Coronary artery (tissue), 2 donors: ENCODE results near the gene OSCP1.

Experiments
- DNase-seq: peaks from one replicate; pipeline ENCODE4 v3.0.0-alpha.2; 2017; ENCODE audit warnings: low spot score
- H3K27ac ChIP-seq, 2 donors: fragments of 200-600 bp; sonication (generic); one replicate each; pipeline ENCODE4 v1.5.1; 2016 to 2019
- H3K4me3 ChIP-seq: fragments of 200-600 bp; sonication (generic); 2 replicates; pipeline ENCODE4 v1.5.1; 2016; ENCODE audit warnings: mild to moderate bottlenecking, moderate library complexity
- TF ChIP-seq, protein P1 (sequence below): fragments of 200-600 bp; sonication (generic); IDR thresholded peaks from one replicate; pipeline ENCODE4 v1.5.1; 2019; ENCODE audit warnings: antibody characterized with exemption

Gene OSCP1

DNA sequence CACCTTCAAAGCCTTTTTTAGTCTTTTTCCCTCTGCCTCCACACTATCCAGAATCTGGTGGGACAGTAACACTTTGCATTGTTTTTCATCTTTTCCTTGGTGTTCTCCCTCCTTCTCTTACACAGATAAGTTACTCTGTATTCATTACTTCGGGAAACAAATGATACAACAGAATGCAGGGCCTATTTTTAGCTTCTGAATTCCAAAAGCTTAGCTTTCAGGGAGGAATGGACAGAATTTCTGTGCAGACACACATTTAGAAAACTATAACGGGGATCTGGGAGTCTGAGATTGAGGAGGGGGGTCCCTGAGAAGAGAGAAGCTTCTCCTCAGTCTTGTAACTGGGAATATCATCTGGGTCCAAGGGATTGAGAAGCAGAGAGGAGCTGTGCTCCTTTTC lies 61.0 kb downstream of the OSCP1 start:
- no peak for DNase-seq
- Histone ChIP-seq H3K4me3 (no peak overlapping the region), H3K27ac (peak overlapping the region; percentile 51 to 100)
- TF ChIP-seq, protein P1, sequence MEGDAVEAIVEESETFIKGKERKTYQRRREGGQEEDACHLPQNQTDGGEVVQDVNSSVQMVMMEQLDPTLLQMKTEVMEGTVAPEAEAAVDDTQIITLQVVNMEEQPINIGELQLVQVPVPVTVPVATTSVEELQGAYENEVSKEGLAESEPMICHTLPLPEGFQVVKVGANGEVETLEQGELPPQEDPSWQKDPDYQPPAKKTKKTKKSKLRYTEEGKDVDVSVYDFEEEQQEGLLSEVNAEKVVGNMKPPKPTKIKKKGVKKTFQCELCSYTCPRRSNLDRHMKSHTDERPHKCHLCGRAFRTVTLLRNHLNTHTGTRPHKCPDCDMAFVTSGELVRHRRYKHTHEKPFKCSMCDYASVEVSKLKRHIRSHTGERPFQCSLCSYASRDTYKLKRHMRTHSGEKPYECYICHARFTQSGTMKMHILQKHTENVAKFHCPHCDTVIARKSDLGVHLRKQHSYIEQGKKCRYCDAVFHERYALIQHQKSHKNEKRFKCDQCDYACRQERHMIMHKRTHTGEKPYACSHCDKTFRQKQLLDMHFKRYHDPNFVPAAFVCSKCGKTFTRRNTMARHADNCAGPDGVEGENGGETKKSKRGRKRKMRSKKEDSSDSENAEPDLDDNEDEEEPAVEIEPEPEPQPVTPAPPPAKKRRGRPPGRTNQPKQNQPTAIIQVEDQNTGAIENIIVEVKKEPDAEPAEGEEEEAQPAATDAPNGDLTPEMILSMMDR = no peak

DNA sequence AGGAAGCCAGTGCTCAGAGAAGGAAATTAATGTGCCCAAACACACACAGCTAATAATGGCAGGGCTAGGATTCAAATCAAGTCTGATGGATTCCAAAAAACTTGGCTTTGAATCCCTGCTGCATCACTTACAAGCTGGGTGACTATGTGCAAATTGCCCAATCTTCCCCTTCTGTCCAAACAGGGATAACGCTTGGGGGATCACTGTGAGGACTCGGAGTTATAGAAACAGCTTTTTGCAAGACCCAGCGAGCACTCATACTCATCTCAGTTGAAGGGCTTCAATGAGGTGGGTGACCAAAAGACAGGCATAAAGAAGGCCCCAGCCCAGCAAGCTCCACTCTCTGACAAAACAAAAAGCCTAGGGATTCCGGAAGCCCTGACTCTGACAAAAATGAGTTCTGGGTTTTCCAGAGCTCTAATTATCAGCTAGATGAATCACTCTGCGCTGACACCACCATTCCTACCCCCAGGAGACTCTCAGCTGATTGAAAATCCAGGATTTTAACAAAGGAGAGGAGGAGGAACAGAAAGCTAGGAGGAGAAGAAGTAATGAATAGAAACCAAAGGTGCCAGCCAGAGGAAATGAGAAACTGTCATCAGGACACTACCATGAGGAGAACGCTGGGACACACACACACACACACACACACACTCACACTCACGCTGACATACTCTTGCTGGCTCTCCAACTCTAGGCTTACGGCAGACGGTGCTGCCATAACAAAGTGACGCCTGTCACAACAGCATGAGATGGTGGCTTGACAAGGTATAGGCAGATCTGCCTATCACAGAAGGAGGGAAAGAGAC lies 62.9 kb downstream of the OSCP1 start:
- Histone ChIP-seq H3K27ac (peak overlapping the region; percentile 96 to 100), H3K4me3 (peak overlapping the region; percentile 100)
- DNase-seq = no peak
- TF ChIP-seq, protein P1 = no peak

DNA sequence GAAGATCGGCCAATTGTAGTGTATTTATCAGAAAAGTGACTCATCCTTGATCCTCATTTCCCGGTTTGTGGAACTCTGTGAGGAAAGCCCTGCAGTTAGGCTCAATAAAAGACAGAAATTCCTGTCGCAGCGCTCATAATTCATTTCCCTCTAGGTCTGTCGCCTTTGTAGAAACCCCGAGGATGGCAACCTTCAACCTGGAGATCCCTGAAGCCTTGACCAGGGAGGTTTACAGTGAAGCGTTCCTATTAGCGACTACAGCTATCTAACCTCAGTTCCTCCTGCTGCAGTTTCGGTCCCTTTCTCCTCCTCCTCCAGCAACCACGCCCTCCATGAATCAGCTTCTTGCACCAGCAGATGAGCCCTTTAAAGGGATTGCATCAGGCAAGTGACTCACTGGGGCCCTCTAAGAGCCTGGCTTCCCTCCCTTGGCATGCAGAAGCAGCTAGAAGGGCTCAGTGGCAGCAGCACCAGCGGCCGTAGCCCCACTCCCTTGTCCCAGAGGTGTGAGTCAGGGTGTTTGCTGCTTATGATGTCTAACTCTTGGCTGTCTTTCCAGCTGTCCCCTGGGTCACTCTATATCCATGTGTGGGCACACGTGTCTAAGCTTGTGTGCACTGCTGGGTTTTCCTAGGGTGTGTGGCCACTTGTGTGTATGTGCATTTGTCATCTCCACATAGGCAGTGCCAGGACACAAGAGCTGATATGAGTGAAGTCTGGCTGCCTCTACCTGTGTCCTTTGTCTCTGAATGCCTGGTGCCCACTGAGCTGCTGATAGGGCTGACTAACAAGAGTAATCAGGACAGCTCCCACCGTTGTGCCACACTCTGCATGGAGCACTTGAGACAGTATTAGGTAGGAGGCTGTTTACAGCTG lies 63.7 kb downstream of the OSCP1 start:
- TF ChIP-seq, protein P1 = no peak
- peak overlapping the region; percentile 96 to 100 for H3K27ac ChIP-seq
- peak; percentile 99 for DNase-seq
- peak overlapping the region; percentile 100 for H3K4me3 ChIP-seq

DNA sequence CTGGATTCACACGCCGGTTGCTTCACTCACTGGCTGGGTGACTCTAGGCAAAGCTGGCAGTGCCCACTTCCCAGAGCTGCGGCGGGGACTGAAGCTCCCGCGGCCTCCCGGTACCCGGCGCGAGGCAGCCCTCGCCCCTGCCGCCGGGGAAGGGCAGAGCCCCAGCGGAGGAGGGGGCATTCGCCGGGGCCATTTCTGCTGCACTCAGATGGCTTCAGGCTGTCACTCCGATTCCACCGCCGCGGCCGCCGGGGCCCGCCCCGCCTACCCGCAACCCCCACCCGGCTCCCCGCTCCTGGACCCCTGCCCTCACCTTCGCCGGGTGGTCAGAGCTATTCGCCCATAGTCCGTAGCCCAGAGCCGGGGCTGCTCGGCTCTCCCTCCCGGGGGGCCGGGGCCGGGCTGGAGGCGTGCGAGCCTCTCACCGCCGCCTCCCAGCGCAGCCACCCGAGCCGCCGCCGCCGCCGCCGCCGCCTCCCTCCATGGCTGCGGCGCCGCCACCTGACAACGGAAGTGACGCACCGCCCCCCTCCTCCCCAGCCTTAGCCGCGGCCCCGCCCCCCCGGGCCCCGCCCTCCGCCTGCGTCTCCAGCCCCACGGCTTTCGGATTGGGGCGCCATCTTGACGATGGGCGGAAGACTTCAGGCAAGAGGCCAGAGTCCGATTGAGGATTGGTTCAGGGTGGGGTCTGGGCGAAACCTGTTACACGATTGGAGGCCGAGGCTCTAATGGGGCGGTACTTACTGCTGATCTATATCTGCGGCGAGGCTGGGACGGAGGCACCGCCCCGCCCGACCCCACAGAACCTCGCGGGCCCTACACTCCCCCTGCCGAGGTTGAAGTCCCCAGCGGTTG lies 64.6 kb downstream of the OSCP1 start, which contains the start of gene STK40:
TSS of gene STK40 (minus strand) at position 515 of the 855 bp plus-strand sequence. CDS start 24,592 bp downstream, outside the sequence.
- TF ChIP-seq, protein P1 = no peak
- Histone ChIP-seq H3K4me3 (peak within 1 kb of the TSS; percentile 100), H3K27ac (peak within 1 kb of the TSS; percentile 96 to 100)
- DNase-seq = peak; percentile 99

DNA sequence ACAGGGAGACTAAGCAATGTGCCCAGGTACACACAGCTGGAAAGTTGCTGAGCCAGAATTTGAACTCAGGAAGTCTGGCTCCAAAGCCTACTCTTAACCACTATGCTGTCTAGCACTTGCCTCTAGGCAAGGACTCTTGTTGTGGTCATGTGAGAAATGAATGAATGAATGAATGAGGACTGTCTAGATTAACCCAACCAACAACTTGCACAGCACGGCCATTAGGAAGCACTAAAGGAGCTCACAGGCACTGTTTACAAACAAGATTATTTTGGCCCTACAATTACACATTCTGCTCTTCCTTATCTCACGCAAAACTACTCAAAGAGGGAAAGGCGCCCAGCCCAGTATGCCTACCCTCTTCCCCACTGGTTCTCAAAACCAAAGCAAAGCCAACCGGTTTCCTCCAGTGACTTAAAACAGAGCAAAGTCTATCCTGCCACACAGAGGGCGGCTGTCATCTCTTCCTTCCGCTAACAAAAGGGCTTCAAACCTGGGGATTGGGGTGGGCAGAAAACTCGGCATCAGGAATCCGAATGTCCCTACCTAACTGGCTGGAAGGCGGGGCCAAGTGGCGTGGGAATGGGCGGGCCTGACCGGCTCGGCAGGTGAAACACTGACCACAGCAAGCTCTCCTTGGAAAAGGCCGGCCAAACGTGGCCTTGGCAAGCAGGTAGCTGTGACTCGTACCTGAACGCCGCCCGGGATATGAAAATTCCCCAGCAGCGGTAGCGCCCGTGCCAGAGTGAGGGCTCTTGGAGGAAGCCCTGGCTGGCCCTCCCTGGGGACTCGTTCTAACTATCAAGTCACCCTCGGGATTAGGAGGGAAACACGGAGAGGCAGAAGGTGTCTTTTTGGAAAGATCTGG lies 65.5 kb downstream of the OSCP1 start:
- peak overlapping the region; percentile 100 for H3K4me3 ChIP-seq
- peak; percentile 84 for DNase-seq
- TF ChIP-seq, protein P1 = no peak
- peak overlapping the region; percentile 96 to 100 for H3K27ac ChIP-seq

DNA sequence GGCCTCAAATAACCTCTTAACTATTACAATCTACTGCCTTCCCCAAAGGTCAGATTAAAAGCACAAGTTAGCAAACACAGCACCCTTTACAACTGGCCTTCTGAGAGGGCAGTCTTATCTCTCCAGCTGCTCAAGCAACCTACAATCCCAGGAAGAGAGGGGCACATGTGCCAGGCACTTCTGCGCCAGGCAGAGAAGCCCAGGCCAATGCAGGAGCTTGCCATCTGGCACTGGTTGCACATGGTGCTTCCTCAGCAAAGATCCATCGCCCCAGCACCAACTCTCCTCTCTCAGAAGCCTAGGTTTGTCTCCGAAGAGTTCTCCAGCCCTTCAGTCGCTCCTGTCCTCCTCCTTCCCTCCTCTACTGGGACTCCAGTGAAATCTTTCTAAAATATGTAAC lies 67.0 kb downstream of the OSCP1 start:
- peak overlapping the region; percentile 22 to 30 for H3K27ac ChIP-seq

More for the DNA sequence above, 67.0 kb downstream of the OSCP1 start:
- TF ChIP-seq, protein P1 = no peak
- no peak for DNase-seq
- no peak overlapping the region for H3K4me3 ChIP-seq
